Measurements from ENCODE around the gene HGFAC. TPM values are rescaled to one million over a fixed set of nuclear protein-coding genes. Genes with fewer than 3 reads are reported as not detected.

Gene HGFAC
- total RNA-seq, 1 experiment from 2014 or later, result 1.3 TPM

DNA sequence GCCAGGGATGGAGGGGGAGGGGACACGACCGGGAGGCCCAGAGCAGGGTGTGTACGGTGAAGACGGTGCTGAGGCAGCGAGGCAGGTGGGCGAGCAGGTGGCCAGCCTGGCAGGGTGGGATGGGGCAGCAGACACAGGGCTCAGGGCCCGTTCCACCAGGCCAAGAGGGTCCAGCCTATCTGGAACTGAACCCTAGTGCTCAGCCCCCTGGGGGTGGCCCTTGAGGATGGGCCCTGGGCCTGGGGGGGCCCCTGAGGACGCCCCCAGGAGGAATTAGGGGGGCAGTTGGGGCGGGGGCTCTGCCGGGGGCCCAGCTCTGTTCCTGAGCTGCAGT is 3.0 kb upstream of the HGFAC start:
- Histone ChIP-seq H3K9me3 (ENCODE audit: insufficient read depth, low read depth) (no peaks in the 10 kb centered on the region), H3K4me1 (replicated peaks; ENCODE audit: insufficient read depth) (peaks cover 10% of the 10 kb centered on the region; the same call in 1 of the 2 replicates), H3F3A (ENCODE audit: insufficient read depth, low read depth) (no peaks in the 10 kb centered on the region), H3K36me3 (ENCODE audit: low read depth) (no peaks in the 10 kb centered on the region), H3K27me3 (ENCODE audit: insufficient read depth, low read depth) (no peaks in the 10 kb centered on the region), H4K20me1 (ENCODE audit: insufficient read depth) (no peaks in the 10 kb centered on the region), H2AFZ (no peak overlapping the region), H3K9me2 (ENCODE audit: insufficient read depth) (no peaks in the 10 kb centered on the region), H3K79me2 (ENCODE audit: low read depth) (no peaks in the 10 kb centered on the region), H3K4me2 (no peak overlapping the region), H3K4me3 (no peak overlapping the region), H3K27ac (no peak overlapping the region)
- POLR2A ChIA-PET (ENCODE audit: unreplicated experiment), result no interaction called here
- no peak for DNase-seq
- CTCF ChIA-PET, result no interaction called here
- TF ChIP-seq, protein P1, sequence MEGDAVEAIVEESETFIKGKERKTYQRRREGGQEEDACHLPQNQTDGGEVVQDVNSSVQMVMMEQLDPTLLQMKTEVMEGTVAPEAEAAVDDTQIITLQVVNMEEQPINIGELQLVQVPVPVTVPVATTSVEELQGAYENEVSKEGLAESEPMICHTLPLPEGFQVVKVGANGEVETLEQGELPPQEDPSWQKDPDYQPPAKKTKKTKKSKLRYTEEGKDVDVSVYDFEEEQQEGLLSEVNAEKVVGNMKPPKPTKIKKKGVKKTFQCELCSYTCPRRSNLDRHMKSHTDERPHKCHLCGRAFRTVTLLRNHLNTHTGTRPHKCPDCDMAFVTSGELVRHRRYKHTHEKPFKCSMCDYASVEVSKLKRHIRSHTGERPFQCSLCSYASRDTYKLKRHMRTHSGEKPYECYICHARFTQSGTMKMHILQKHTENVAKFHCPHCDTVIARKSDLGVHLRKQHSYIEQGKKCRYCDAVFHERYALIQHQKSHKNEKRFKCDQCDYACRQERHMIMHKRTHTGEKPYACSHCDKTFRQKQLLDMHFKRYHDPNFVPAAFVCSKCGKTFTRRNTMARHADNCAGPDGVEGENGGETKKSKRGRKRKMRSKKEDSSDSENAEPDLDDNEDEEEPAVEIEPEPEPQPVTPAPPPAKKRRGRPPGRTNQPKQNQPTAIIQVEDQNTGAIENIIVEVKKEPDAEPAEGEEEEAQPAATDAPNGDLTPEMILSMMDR (conservative IDR thresholded peaks at IDR 0.05), result no peak
- BruUV-seq (replicated peaks), result no TSS peak
- intact Hi-C loops (cut with micrococcal nuclease; ENCODE audit: unreplicated experiment), result no loop called here

GRCh38 chr4:3439391-3439790 is 2.4 kb upstream of the HGFAC start:
- TF ChIP-seq, protein P1 (conservative IDR thresholded peaks at IDR 0.05), result no peak
- no peak for TF ChIP-seq EZH2 (IDR thresholded peaks at IDR 0.05; ENCODE audit: low read depth)
- Histone ChIP-seq H3K36me3 (ENCODE audit: low read depth) (no peaks in the 10 kb centered on the region), H4K20me1 (ENCODE audit: insufficient read depth) (no peaks in the 10 kb centered on the region), H3K79me2 (ENCODE audit: low read depth) (no peaks in the 10 kb centered on the region), H3K4me1 (replicated peaks; ENCODE audit: insufficient read depth) (peaks cover 10% of the 10 kb centered on the region; the same call in 1 of the 2 replicates), H3F3A (ENCODE audit: insufficient read depth, low read depth) (no peaks in the 10 kb centered on the region), H3K4me3 (no peak overlapping the region), H3K27me3 (ENCODE audit: insufficient read depth, low read depth) (no peaks in the 10 kb centered on the region), H3K27ac (no peak overlapping the region), H3K9me2 (ENCODE audit: insufficient read depth) (no peaks in the 10 kb centered on the region), H3K9me3 (ENCODE audit: insufficient read depth, low read depth) (no peaks in the 10 kb centered on the region), H2AFZ (no peak overlapping the region), H3K4me2 (no peak overlapping the region)
- ChIA-PET POLR2A (ENCODE audit: unreplicated experiment) (no interaction called here), CTCF (no interaction called here)
- DNase-seq, result no peak
- intact Hi-C loops (cut with micrococcal nuclease; ENCODE audit: unreplicated experiment), result no loop called here
- no TSS peak for BruUV-seq (replicated peaks)

DNA sequence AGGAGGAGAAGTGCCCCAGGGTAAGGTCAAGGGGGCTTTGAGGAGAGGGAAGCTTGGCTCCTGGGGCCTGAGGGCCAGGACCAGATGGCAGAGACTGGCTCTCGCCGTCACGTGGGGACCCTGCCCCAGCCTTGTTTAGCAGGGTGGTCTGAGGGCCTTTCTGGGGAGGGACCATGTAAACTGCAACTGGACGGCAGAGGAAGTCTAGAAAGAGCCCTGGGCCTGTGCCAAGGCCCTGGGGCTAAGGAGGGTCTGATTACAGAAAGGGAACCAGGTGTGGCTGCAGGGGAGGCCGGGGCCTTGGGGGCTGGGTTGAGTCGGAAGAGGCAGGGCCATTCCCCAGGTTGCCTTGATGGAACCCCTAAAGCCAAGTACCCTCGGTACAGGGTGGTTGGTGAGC is 1.8 kb upstream of the HGFAC start:
- H3K27ac ChIP-seq, result no peak overlapping the region
- H4K20me1 ChIP-seq (ENCODE audit: insufficient read depth), result no peaks in the 10 kb centered on the region
- BruUV-seq (replicated peaks), result no TSS peak
- intact Hi-C loops (cut with micrococcal nuclease; ENCODE audit: unreplicated experiment), result loop anchor here (5.0 kb wide), 1 partner anchor 53 kb away; no protein-coding TSS in a partner anchor
- no peaks in the 10 kb centered on the region for H3K27me3 ChIP-seq (ENCODE audit: insufficient read depth, low read depth)
- no peaks in the 10 kb centered on the region for H3K36me3 ChIP-seq (ENCODE audit: low read depth)
- no peak overlapping the region for H3K4me2 ChIP-seq
- no peaks in the 10 kb centered on the region for H3K9me2 ChIP-seq (ENCODE audit: insufficient read depth)
- H3K79me2 ChIP-seq (ENCODE audit: low read depth), result no peaks in the 10 kb centered on the region
- DNase-seq, result peak in 1 of 2 experiments; percentile 50
- no peak overlapping the region for H3K4me3 ChIP-seq
- H2AFZ ChIP-seq, result no peak overlapping the region
- CTCF ChIA-PET, result no interaction called here
- TF ChIP-seq, protein P1 (conservative IDR thresholded peaks at IDR 0.05), result no peak
- no peak for TF ChIP-seq EZH2 (IDR thresholded peaks at IDR 0.05; ENCODE audit: low read depth)
- POLR2A ChIA-PET (ENCODE audit: unreplicated experiment), result interaction anchor here (0.5 kb wide), 1 partner anchor 10 kb away, joined by 3 read pairs; no protein-coding TSS in a partner anchor
- H3F3A ChIP-seq (ENCODE audit: insufficient read depth, low read depth), result no peaks in the 10 kb centered on the region
- H3K9me3 ChIP-seq (ENCODE audit: insufficient read depth, low read depth), result no peaks in the 10 kb centered on the region
- H3K4me1 ChIP-seq (replicated peaks; ENCODE audit: insufficient read depth), result peaks cover 10% of the 10 kb centered on the region; the same call in 1 of the 2 replicates

Measured in PC-9 (cell line).